GM23338 (cell line): ENCODE results near the gene PARP2. TPM values are rescaled to one million over a fixed set of nuclear protein-coding genes. Genes with fewer than 3 reads are reported as not detected.

ENCODE experiments used
- ATAC-seq: fragments of 200-7000 bp; cut with Tn5 transposase; 3 replicates; pipeline ENCODE4 v1.9.1; 2020
- DNase-seq: peaks from one replicate; pipeline ENCODE4 v3.0.0-alpha.2; 2015; ENCODE audit warnings: low spot score
- H2AFZ ChIP-seq: fragments of 200-600 bp; sonication (generic); 2 replicates; pipeline ENCODE4 v1.8.0; 2016; ENCODE audit warnings: antibody characterized with exemption, mild to moderate bottlenecking, moderate library complexity
- H3F3A ChIP-seq: fragments of 200-600 bp; sonication (generic); replicated peaks from 2 replicates; pipeline ENCODE4 v1.8.0; 2017; ENCODE audit warnings: antibody characterized with exemption, mixed run types, low read depth
- H3K27ac ChIP-seq: fragments of 200-600 bp; sonication (generic); 2 replicates; pipeline ENCODE4 v1.6.1; 2016; ENCODE audit warnings: low read depth
- H3K27me3 ChIP-seq: fragments of 200-600 bp; sonication (generic); 2 replicates; pipeline ENCODE4 v1.8.0; 2016; ENCODE audit warnings: mild to moderate bottlenecking, mixed run types, moderate library complexity; ENCODE audit not compliant: insufficient read depth
- H3K36me3 ChIP-seq: fragments of 200-600 bp; sonication (generic); 2 replicates; pipeline ENCODE4 v1.8.0; 2016; ENCODE audit warnings: mild to moderate bottlenecking; ENCODE audit not compliant: insufficient read depth
- H3K4me1 ChIP-seq: fragments of 200-600 bp; sonication (generic); 2 replicates; pipeline ENCODE4 v1.8.0; 2016; ENCODE audit warnings: mild to moderate bottlenecking, moderate library complexity; ENCODE audit not compliant: insufficient read depth
- H3K4me2 ChIP-seq: fragments of 200-600 bp; sonication (generic); 2 replicates; pipeline ENCODE4 v1.7.1; 2017; ENCODE audit warnings: mixed run types
- H3K4me3 ChIP-seq: fragments of 200-600 bp; sonication (generic); 2 replicates; pipeline ENCODE4 v1.6.1; 2016; ENCODE audit warnings: mixed run types
- H3K79me2 ChIP-seq: fragments of 200-600 bp; sonication (generic); replicated peaks from 2 replicates; pipeline ENCODE4 v1.8.0; 2017; ENCODE audit warnings: mild to moderate bottlenecking; ENCODE audit not compliant: insufficient read depth
- H3K9me2 ChIP-seq: fragments of 200-600 bp; sonication (generic); 2 replicates; pipeline ENCODE4 v1.8.0; 2017; ENCODE audit not compliant: insufficient read depth
- H4K20me1 ChIP-seq: fragments of 200-600 bp; sonication (generic); replicated peaks from 2 replicates; pipeline ENCODE4 v1.8.0; 2017; ENCODE audit warnings: mild to moderate bottlenecking; ENCODE audit not compliant: insufficient read depth
- H3K27ac Mint-ChIP-seq: 2 replicates; pipeline ENCODE4 v1.8.0; 2020; ENCODE audit warnings: inconsistent platforms, mild to moderate bottlenecking, moderate library complexity, mixed read lengths
- H3K27me3 Mint-ChIP-seq: 3 replicates; pipeline ENCODE4 v1.8.0; 2022; ENCODE audit warnings: low read depth, mild to moderate bottlenecking, moderate library complexity, mixed read lengths, inconsistent platforms; ENCODE audit not compliant: insufficient read depth, poor library complexity
- H3K36me3 Mint-ChIP-seq: 3 replicates; pipeline ENCODE4 v1.8.0; 2021; ENCODE audit warnings: low read depth, mild to moderate bottlenecking, inconsistent platforms, moderate library complexity, mixed read lengths
- H3K4me1 Mint-ChIP-seq: 3 replicates; pipeline ENCODE4 v1.8.0; 2020; ENCODE audit warnings: mild to moderate bottlenecking, inconsistent platforms, mixed read lengths
- H3K4me3 Mint-ChIP-seq: 3 replicates; pipeline ENCODE4 v1.8.0; 2021; ENCODE audit warnings: moderate library complexity, mild to moderate bottlenecking, inconsistent platforms, mixed read lengths
- H3K9me3 Mint-ChIP-seq: 3 replicates; pipeline ENCODE4 v1.8.0; 2020; ENCODE audit warnings: moderate library complexity, mild to moderate bottlenecking, inconsistent platforms, mixed read lengths
- CREB1 ChIP-seq: fragments of 250-450 bp; sonication (Bioruptor Pico); IDR thresholded peaks from 2 replicates; pipeline ENCODE4 v1.5.0; 2020; ENCODE audit warnings: low read depth, mild to moderate bottlenecking, moderate library complexity
- ETS1 ChIP-seq: IDR thresholded peaks from 2 replicates; pipeline ENCODE4 v1.6.1; 2016; ENCODE audit warnings: antibody characterized with exemption
- EZH2phosphoT487 ChIP-seq: fragments of 200-600 bp; sonication (generic); IDR thresholded peaks from one replicate; pipeline ENCODE4 v1.8.1; 2018; ENCODE audit warnings: antibody characterized with exemption; ENCODE audit not compliant: unreplicated experiment
- NANOG ChIP-seq: IDR thresholded peaks from 2 replicates; pipeline ENCODE4 v1.6.1; 2016; ENCODE audit warnings: antibody characterized with exemption, borderline replicate concordance
- POLR2AphosphoS5 ChIP-seq: IDR thresholded peaks from 2 replicates; pipeline ENCODE4 v1.6.1; 2016; ENCODE audit warnings: antibody characterized with exemption, low read depth
- polyA plus RNA-seq: library from polyadenylated mRNA; unstranded; fragments of >200 nt; fragmentation: Nextera tagmentation; extraction: Ambion mirVana; gene quantifications from 2 replicates; pipeline ENCODE4 v1.2.1, GENCODE V29; 2016
- total RNA-seq: library from RNA; depleted of rRNA; stranded (reverse); fragments of >200 nt; shearing (Covaris generic); gene quantifications from 2 replicates; pipeline ENCODE4 v1.2.3, GENCODE V29; 2014
- TF ChIP-seq, protein P1 (sequence below): fragments of 250-450 bp; sonication (Bioruptor Pico); IDR thresholded peaks from 2 replicates; pipeline ENCODE4 v1.5.0; 2020; ENCODE audit warnings: mild to moderate bottlenecking, moderate library complexity
- TF ChIP-seq, protein P2 (sequence below), 2 experiments: fragments of 200-600 bp in 1 of 2; sonication (generic) in 1 of 2; conservative IDR thresholded peaks; 2 replicates each; pipeline versions ENCODE4 v1.5.1 to v1.6.1; 2016 to 2017; ENCODE audit warnings: antibody characterized with exemption in 2 of 2, low read depth in 2 of 2, mild to moderate bottlenecking in 2 of 2, moderate library complexity in 1 of 2

PARP2 gene
- total and polyA plus RNA-seq, 2 experiments from 2014 or later, result 27.8 to 42.7 TPM

GRCh38 chr14:20302042-20302755 is 41.2 kb upstream of the PARP2 start (continued):
- TF ChIP-seq, protein P1, sequence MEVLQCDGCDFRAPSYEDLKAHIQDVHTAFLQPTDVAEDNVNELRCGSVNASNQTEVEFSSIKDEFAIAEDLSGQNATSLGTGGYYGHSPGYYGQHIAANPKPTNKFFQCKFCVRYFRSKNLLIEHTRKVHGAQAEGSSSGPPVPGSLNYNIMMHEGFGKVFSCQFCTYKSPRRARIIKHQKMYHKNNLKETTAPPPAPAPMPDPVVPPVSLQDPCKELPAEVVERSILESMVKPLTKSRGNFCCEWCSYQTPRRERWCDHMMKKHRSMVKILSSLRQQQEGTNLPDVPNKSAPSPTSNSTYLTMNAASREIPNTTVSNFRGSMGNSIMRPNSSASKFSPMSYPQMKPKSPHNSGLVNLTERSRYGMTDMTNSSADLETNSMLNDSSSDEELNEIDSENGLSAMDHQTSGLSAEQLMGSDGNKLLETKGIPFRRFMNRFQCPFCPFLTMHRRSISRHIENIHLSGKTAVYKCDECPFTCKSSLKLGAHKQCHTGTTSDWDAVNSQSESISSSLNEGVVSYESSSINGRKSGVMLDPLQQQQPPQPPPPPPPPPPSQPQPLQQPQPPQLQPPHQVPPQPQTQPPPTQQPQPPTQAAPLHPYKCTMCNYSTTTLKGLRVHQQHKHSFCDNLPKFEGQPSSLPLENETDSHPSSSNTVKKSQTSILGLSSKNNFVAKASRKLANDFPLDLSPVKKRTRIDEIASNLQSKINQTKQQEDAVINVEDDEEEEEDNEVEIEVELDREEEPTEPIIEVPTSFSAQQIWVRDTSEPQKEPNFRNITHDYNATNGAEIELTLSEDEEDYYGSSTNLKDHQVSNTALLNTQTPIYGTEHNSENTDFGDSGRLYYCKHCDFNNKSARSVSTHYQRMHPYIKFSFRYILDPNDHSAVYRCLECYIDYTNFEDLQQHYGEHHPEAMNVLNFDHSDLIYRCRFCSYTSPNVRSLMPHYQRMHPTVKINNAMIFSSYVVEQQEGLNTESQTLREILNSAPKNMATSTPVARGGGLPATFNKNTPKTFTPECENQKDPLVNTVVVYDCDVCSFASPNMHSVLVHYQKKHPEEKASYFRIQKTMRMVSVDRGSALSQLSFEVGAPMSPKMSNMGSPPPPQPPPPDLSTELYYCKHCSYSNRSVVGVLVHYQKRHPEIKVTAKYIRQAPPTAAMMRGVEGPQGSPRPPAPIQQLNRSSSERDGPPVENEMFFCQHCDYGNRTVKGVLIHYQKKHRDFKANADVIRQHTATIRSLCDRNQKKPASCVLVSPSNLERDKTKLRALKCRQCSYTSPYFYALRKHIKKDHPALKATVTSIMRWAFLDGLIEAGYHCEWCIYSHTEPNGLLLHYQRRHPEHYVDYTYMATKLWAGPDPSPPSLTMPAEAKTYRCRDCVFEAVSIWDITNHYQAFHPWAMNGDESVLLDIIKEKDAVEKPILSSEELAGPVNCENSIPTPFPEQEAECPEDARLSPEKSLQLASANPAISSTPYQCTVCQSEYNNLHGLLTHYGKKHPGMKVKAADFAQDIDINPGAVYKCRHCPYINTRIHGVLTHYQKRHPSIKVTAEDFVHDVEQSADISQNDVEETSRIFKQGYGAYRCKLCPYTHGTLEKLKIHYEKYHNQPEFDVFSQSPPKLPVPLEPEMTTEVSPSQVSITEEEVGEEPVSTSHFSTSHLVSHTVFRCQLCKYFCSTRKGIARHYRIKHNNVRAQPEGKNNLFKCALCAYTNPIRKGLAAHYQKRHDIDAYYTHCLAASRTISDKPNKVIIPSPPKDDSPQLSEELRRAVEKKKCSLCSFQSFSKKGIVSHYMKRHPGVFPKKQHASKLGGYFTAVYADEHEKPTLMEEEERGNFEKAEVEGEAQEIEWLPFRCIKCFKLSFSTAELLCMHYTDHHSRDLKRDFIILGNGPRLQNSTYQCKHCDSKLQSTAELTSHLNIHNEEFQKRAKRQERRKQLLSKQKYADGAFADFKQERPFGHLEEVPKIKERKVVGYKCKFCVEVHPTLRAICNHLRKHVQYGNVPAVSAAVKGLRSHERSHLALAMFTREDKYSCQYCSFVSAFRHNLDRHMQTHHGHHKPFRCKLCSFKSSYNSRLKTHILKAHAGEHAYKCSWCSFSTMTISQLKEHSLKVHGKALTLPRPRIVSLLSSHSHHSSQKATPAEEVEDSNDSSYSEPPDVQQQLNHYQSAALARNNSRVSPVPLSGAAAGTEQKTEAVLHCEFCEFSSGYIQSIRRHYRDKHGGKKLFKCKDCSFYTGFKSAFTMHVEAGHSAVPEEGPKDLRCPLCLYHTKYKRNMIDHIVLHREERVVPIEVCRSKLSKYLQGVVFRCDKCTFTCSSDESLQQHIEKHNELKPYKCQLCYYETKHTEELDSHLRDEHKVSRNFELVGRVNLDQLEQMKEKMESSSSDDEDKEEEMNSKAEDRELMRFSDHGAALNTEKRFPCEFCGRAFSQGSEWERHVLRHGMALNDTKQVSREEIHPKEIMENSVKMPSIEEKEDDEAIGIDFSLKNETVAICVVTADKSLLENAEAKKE (CRISPR knock-in tag), result no peak

- peaks cover 7% of the 10 kb centered on the region for H3K27me3 Mint-ChIP-seq
- no peaks in the 10 kb centered on the region for H3K9me2 ChIP-seq
- H3K27ac Mint-ChIP-seq, result peak within 1 kb of the TSS; percentile 28
- ATAC-seq, result peak; percentile 92
- H3K27me3 ChIP-seq, result no peaks in the 10 kb centered on the region
- TF ChIP-seq CREB1 (no peak), POLR2AphosphoS5 (peak; percentile 46; the same call in 1 of the 2 replicates), EZH2phosphoT487 (no peak), NANOG (no peak), ETS1 (no peak)
- TF ChIP-seq, protein P2, sequence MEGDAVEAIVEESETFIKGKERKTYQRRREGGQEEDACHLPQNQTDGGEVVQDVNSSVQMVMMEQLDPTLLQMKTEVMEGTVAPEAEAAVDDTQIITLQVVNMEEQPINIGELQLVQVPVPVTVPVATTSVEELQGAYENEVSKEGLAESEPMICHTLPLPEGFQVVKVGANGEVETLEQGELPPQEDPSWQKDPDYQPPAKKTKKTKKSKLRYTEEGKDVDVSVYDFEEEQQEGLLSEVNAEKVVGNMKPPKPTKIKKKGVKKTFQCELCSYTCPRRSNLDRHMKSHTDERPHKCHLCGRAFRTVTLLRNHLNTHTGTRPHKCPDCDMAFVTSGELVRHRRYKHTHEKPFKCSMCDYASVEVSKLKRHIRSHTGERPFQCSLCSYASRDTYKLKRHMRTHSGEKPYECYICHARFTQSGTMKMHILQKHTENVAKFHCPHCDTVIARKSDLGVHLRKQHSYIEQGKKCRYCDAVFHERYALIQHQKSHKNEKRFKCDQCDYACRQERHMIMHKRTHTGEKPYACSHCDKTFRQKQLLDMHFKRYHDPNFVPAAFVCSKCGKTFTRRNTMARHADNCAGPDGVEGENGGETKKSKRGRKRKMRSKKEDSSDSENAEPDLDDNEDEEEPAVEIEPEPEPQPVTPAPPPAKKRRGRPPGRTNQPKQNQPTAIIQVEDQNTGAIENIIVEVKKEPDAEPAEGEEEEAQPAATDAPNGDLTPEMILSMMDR (conservative IDR thresholded peaks at IDR 0.05; ENCODE audit: low read depth in 2 of 2), result peak; percentile 75 to 96
- H2AFZ ChIP-seq, result peak within 1 kb of the TSS; percentile 19
- peaks cover 7% of the 10 kb centered on the region; the same call in 1 of the 2 replicates for H3K4me1 ChIP-seq
- peaks cover 3% of the 10 kb centered on the region; the same call in 2 of the 3 replicates for H3K4me1 Mint-ChIP-seq
- H3K9me3 Mint-ChIP-seq, result peaks cover 8% of the 10 kb centered on the region
- H4K20me1 ChIP-seq, result peaks cover 4% of the 10 kb centered on the region; the same call in 1 of the 2 replicates
- H3K36me3 ChIP-seq, result peaks cover 6% of the 10 kb centered on the region; the same call in 1 of the 2 replicates
- H3K4me2 ChIP-seq, result peak within 1 kb of the TSS; percentile 85
- peak; percentile 91 for DNase-seq
- H3K4me3 ChIP-seq, result peak within 1 kb of the TSS; percentile 63
- H3K79me2 ChIP-seq, result peaks cover 31% of the 10 kb centered on the region
- no peak within 1 kb of the TSS for H3K27ac ChIP-seq
- H3K36me3 Mint-ChIP-seq, result peaks cover 13% of the 10 kb centered on the region
- peak within 1 kb of the TSS; percentile 87 for H3K4me3 Mint-ChIP-seq
- H3F3A ChIP-seq, result no peaks in the 10 kb centered on the region
These were observed 38.0 kb upstream of the PARP2 start, which contains the start of gene TTC5 for GRCh38 chr14:20305265-20306078. TTC5 (minus strand) TSS chr14:20305951; CDS start chr14:20305937, 14 bp downstream.
